Mesodermal cell (in vitro differentiated cells): ENCODE measurements around the gene FBXW11.

Source experiments
- H3K27ac ChIP-seq: 2 replicates; pipeline ENCODE4 v1.7.0; 2013; ENCODE audit warnings: mild to moderate bottlenecking, low read depth, low read length, moderate library complexity; ENCODE audit not compliant: severe bottlenecking
- H3K36me3 ChIP-seq: 2 replicates; pipeline ENCODE4 v1.7.1; 2013; ENCODE audit warnings: mild to moderate bottlenecking, low read length, moderate library complexity; ENCODE audit not compliant: control insufficient read depth, insufficient read depth
- H3K4me1 ChIP-seq: one replicate; pipeline ENCODE4 v1.7.1; 2013; ENCODE audit warnings: mild to moderate bottlenecking, low read length; ENCODE audit not compliant: insufficient read depth, control insufficient read depth, poor library complexity, severe bottlenecking
- H3K4me3 ChIP-seq: 2 replicates; pipeline ENCODE4 v1.7.0; 2013; ENCODE audit warnings: low read length, control low read depth, mild to moderate bottlenecking; ENCODE audit not compliant: insufficient read depth, poor library complexity, severe bottlenecking; ENCODE audit errors: extremely low read depth
- H3K9me3 ChIP-seq: 2 replicates; pipeline ENCODE4 v1.7.1; 2013; ENCODE audit warnings: mild to moderate bottlenecking, low read length, moderate library complexity; ENCODE audit not compliant: control insufficient read depth
- WGBS, 2 experiments: methylation state at CpG; one replicate each; pipeline ENCODE4 v1.1.5; 2013; ENCODE audit warnings: missing lambda C conversion rate in 2 of 2; ENCODE audit not compliant: insufficient coverage in 2 of 2; 5-methylcytosine and 5-hydroxymethylcytosine counted together

The FBXW11 gene

DNA sequence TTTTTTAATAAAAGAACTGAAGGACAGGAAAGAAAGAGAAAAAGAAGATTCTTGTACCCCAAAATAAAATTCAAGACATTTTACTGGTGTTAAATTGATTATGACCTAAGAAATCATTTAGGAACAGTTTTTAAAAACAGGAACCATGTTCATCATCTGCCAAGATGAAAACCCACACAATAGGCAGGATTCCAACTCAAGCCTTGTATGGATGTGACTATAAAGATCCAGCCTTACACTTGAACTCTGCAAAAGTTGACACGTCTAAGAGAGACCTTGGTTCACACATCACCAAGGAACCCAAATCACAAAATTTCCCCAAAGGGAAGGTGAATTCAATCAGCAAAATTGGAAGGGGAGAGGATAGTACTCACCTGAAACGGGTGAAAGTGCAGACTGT lies 138.2 kb downstream of the FBXW11 start:
- H3K4me1 ChIP-seq: peaks cover 24% of the 10 kb centered on the region
- peaks cover 54% of the 10 kb centered on the region for H3K36me3 ChIP-seq
- no peak overlapping the region for H3K27ac ChIP-seq
- H3K9me3 ChIP-seq: no peaks in the 10 kb centered on the region
- no peak overlapping the region for H3K4me3 ChIP-seq
- 100% methylated on average over 1 of the region's 2 CpGs; no CpG with 5 or more reads in 1 of the 2 experiments for WGBS, 2 experiments

DNA sequence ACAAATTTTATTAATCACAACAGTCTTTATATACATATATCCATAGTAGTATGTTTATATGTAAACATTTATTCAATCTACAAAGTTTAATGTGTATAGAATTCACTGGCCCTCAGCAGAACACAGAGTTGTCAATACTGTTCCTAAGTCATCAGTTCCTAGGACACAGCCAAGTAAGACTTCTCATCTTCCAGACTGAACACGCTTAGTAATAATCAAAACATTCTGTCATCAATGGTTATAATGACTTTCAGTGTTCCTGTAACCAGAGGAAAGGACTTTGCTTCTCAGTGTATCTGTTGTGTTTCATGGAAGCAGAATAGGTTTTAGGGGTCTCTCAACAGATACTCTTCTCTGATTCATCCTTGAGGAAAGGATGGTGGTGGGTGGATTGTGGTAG lies 138.7 kb downstream of the FBXW11 start:
- WGBS, 2 experiments: no CpG with 5 or more reads among the region's 1 CpG
- H3K4me3 ChIP-seq: no peak overlapping the region
- no peaks in the 10 kb centered on the region for H3K9me3 ChIP-seq
- peaks cover 19% of the 10 kb centered on the region for H3K4me1 ChIP-seq
- peaks cover 54% of the 10 kb centered on the region for H3K36me3 ChIP-seq
- H3K27ac ChIP-seq: no peak overlapping the region

DNA sequence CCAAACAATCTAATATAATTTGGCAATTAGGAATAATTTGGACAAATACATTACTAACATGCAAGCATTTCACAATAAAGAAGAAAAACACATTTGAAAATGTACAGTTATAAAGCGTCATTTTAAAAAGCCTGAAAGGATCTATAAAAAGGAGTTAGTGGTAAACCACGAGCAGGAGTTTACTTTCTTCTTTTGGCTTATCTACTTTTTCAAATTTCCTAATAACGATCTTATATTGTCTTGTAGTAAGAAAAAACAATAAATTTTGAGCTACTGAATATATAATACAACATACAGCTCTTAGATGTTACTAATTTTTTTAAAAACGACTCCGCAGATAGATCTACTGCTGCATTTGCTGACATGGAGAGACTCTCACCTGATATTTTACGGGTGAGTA lies 141.0 kb downstream of the FBXW11 start:
- no CpG with 5 or more reads among the region's 6 CpGs for WGBS, 2 experiments
- Histone ChIP-seq H3K27ac (no peak overlapping the region), H3K4me1 (peaks cover 10% of the 10 kb centered on the region), H3K36me3 (peaks cover 58% of the 10 kb centered on the region), H3K4me3 (no peak overlapping the region), H3K9me3 (no peaks in the 10 kb centered on the region)

DNA sequence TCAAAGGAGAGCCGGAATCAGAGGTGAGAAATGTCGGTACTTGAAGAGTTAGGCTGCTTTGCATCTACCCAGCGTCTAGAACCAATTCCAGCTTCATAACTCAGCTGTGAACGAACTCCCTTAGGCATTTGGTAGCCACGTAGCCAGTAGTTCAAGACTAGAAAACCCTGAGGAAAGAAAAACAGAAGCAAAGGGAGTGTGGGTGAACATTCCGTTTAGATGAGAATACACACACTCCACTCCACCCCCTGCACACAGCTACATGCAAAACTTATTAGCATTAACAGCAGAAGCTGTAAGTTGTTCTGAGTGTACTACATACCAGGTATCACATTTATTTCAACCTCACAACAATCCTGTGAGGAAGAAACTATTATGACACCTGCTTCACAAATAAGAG lies 142.5 kb downstream of the FBXW11 start:
- 97 to 100% methylated on average over 2 to 3 of the region's 6 CpGs for WGBS, 2 experiments

DNA sequence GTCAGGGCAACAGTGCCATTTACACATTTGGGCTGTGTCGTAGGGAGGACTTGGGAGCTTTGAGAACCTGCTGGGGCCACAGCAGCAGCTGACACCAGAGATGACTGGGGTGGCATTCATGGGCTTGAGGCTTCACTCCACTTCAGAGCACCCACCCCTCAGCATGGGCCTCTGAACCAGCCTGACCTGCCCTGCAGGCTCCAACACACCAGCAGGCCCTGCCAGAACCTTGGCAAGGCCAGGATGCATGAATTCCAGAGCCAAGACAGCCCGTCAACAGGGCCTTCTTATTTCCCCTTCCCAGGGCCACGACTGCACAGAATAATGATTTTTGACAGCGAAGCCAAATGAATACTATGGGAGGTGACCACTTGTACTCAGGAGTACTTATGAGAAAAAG lies 143.8 kb downstream of the FBXW11 start:
- no peaks in the 10 kb centered on the region for H3K9me3 ChIP-seq
- H3K27ac ChIP-seq: no peak overlapping the region
- no peak overlapping the region for H3K4me3 ChIP-seq
- peaks cover 46% of the 10 kb centered on the region for H3K36me3 ChIP-seq
- 90% methylated on average over 2 to 3 of the region's 4 CpGs for WGBS, 2 experiments
- H3K4me1 ChIP-seq: no peaks in the 10 kb centered on the region

More for the DNA sequence above, 142.5 kb downstream of the FBXW11 start:
- H3K4me1 ChIP-seq: no peaks in the 10 kb centered on the region
- no peaks in the 10 kb centered on the region for H3K9me3 ChIP-seq
- H3K36me3 ChIP-seq: peaks cover 56% of the 10 kb centered on the region
- no peak overlapping the region for H3K27ac ChIP-seq
- no peak overlapping the region for H3K4me3 ChIP-seq

DNA sequence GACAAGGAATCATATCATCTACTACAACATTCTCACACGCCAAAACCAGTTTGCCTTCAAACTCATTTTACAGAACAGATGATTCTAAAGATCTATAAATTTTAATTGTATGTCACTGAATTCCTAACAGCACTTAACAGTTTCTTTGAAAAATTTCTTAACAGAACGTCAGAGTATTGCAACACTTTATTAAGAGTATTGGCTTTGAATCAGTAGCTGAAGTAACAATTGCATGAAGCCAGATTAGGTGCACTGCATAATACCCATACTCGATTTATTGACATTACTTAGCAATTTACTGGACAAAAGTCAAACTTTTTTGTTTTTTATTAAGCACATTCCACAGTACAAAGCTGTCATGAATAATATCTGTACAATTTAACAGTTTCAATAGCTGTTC lies 145.1 kb downstream of the FBXW11 start:
- no peaks in the 10 kb centered on the region for H3K9me3 ChIP-seq
- H3K4me3 ChIP-seq: no peak overlapping the region
- WGBS, 2 experiments: 75 to 100% methylated on average over 1 to 2 of the region's 3 CpGs
- no peak overlapping the region for H3K27ac ChIP-seq
- peaks cover 35% of the 10 kb centered on the region for H3K36me3 ChIP-seq
- no peaks in the 10 kb centered on the region for H3K4me1 ChIP-seq

DNA sequence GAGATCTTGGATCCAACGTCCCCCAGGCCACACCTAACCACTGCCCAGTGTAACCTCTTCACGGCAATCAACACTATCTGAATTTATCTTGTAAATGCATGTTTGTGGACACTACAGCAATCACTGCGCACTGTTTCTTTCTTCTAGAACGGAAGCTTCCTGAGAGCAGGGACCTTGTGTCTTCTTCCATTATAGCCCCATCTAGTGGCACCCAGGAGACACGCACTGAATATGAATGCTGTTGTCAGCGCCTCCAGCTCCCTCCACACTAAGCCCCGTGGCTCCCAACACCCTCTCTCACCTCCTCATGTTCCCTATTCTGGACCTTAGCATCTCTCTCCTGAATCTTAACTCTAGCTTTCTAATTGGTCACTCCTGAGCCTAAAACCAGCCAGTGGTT lies 148.1 kb downstream of the FBXW11 start:
- WGBS, 2 experiments: 86 to 98% methylated on average over 5 of the region's 7 CpGs
- Histone ChIP-seq H3K4me3 (no peak overlapping the region), H3K9me3 (no peaks in the 10 kb centered on the region), H3K4me1 (no peaks in the 10 kb centered on the region), H3K36me3 (peaks cover 33% of the 10 kb centered on the region), H3K27ac (no peak overlapping the region)

DNA sequence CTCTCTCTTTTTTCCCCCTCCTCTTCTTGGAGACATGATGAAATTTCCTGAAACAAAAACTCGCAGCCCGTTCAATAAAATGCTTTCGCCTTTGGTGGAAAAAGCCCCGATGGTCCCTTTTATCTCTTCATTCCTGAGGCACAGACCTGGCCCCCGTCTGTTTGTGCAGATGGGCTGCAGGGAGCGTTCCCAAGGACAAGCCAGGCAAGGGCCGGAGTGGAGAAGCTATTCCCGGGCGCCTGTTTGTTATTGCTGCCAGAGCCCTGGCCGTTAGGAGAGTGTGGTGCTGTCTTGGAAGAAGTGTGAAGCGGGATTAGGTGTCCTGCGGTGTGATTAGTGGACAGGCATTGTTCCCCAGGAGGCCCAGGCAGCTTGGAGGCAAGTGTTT lies 149.0 kb downstream of the FBXW11 start:
- Histone ChIP-seq H3K4me3 (no peak overlapping the region), H3K36me3 (peaks cover 25% of the 10 kb centered on the region), H3K27ac (no peak overlapping the region), H3K9me3 (no peaks in the 10 kb centered on the region), H3K4me1 (no peaks in the 10 kb centered on the region)
- WGBS, 2 experiments: 54 to 66% methylated on average over 11 to 12 of the region's 12 CpGs

DNA sequence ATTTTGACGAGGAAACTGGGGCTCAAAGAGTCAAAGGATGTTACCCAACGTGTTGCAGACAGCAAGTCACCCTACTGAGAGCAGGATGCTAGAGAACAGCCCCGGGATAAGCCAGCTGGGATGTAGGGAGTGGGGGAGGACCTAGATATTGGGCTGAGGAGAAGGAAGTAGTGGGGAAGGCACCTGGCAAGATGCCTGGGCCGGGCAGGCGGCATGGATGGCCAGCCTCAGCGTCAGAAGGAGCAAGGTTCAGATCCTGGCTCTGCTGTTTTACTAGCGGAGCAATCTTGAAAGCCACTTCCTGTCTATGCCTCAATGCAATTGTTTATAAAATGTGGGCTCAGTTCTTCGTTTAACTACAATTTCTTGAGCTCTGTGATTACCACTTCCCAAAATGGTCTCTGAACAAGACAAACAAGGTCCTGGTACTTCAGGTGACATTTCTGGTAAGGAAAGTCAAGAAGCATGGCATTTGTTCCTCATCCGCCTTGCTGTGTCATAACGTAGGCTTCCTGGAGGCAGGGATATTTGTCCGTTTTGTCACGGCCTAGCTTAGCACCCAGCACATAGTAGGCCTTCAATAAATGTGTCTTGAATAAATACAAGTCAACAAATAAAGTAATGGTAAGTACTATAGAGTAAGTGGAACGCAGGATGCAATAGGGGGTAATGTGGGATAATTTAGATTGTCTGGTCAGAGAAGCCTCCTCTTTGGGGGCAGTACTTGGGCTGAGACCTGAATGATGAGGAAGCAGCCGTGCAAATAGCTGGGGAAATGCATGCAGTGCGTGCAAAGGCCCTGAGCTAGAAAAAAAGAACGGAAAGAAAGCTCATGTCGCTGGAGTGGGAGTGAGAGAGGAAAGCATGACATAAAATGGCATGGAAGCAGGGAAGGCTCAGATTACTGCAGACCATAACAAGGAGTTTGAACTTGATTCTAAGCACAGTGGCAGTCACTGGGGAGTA lies 150.4 kb downstream of the FBXW11 start:
- Histone ChIP-seq H3K4me1 (no peaks in the 10 kb centered on the region), H3K27ac (no peak overlapping the region), H3K9me3 (no peaks in the 10 kb centered on the region), H3K4me3 (no peak overlapping the region), H3K36me3 (peaks cover 24% of the 10 kb centered on the region)
- 91 to 93% methylated on average over 11 to 13 of the region's 17 CpGs for WGBS, 2 experiments

DNA sequence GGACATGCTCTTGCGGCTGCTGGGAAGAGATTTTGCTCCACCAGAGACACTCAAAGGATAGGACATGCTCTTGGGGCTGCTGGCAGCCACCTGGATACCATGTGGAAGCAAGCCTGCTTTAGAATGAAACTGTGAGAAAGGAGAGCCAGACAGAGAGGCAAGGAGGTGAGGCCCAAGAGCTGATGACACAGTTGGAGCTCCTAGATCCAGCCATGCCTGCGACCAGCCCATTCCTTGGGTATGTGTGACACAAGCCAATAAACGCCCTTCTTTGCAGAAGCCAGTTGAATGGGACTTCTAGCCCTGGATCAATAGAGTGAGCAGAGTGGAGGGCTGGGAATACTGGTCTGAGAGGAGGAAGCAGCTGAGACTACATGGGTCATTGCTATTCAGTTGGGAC lies 151.2 kb downstream of the FBXW11 start:
- peaks cover 17% of the 10 kb centered on the region for H3K36me3 ChIP-seq
- H3K4me1 ChIP-seq: no peaks in the 10 kb centered on the region
- WGBS, 2 experiments: 100% methylated on average over 3 of the region's 3 CpGs
- H3K9me3 ChIP-seq: no peaks in the 10 kb centered on the region
- H3K4me3 ChIP-seq: no peak overlapping the region
- H3K27ac ChIP-seq: no peak overlapping the region

DNA sequence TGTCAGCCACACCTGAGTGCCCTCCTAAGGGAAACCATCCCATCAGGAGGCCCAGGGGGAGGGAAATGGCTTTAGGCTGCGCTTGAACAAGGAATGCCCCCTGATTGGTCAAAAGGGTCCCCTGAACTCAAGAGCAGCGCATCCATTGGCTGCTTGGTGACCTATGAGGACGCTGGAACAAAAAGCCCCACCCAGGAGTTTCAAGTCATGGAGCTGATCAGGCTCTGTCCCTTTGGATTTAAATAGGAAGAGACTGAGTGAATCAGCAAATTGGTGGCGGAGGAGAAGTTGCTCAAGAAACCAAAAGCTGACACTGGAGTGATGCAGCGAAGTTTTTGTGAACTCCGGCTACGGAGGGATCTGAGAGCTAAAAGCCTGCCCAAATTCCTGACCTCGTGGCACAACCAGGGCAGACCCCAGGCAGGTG lies 154.2 kb downstream of the FBXW11 start:
- Histone ChIP-seq H3K36me3 (peaks cover 5% of the 10 kb centered on the region), H3K4me1 (no peaks in the 10 kb centered on the region), H3K27ac (no peak overlapping the region), H3K9me3 (no peaks in the 10 kb centered on the region), H3K4me3 (no peak overlapping the region)
- 92 to 96% methylated on average over 8 of the region's 8 CpGs for WGBS, 2 experiments
